ENCODE measurements around the gene UGT1A7. TPM values are rescaled to one million over a fixed set of nuclear protein-coding genes. Genes with fewer than 3 reads are reported as not detected.

UGT1A7 gene
- total RNA-seq, 4 donors from 2014 or later, result 4.6 TPM; not detected in 3

DNA sequence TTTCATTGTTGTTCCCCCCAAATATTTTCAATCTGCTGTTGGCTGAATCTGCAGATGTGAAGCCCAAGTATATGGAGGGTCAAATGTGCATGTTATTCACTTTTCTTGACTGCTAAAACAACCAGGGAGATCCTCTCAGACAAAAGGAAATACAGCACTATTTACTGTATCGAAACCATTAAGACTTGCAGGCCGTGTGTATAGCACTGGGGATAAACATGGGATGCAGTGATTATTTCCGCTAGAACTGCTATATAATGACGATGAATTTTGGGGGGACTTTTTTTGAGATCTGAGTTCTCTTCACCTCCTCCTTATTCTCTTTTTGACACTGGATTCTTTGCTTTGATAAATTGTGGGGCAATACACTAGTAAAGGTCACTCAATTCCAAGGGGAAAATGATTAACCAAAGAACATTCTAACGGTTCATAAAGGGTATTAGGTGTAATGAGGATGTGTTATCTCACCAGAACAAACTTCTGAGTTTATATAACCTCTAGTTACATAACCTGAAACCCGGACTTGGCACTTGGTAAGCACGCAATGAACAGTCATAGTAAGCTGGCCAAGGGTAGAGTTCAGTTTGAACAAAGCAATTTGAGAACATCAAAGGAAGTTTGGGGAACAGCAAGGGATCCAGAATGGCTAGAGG lies 74.9 kb downstream of the UGT1A7 start:
- H3K36me3 ChIP-seq, result no peaks in the 10 kb centered on the region

DNA sequence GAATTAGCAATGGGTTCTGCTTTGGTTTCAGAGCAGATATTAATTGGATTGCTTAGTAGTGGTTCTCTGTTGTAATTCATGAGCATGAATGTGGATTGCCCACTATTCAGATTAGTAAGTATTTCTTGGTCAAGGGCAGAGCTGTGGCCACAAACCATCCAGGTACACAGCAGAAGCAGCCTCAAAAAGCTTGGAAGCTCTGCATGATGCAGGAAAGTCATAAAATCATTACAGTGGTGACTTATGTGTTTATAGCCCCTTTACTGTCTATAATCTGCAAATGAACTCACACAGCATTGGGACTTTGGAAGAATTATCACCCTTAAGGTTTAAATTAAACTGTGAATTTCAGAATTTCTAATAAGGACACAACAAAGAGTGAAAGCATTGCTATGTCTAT lies 76.4 kb downstream of the UGT1A7 start:
- H3K9me3 ChIP-seq, result no peaks in the 10 kb centered on the region
- no peaks in the 10 kb centered on the region for H3K4me1 ChIP-seq
- H3K36me3 ChIP-seq, result no peaks in the 10 kb centered on the region
- no peak overlapping the region for H3K27ac ChIP-seq
- H3K4me3 ChIP-seq, result no peak overlapping the region
- no peaks in the 10 kb centered on the region for H3K27me3 ChIP-seq
- no peak for ATAC-seq
- no peak for TF ChIP-seq POLR2A (IDR thresholded peaks at IDR 0.05)
- TF ChIP-seq, protein P1, sequence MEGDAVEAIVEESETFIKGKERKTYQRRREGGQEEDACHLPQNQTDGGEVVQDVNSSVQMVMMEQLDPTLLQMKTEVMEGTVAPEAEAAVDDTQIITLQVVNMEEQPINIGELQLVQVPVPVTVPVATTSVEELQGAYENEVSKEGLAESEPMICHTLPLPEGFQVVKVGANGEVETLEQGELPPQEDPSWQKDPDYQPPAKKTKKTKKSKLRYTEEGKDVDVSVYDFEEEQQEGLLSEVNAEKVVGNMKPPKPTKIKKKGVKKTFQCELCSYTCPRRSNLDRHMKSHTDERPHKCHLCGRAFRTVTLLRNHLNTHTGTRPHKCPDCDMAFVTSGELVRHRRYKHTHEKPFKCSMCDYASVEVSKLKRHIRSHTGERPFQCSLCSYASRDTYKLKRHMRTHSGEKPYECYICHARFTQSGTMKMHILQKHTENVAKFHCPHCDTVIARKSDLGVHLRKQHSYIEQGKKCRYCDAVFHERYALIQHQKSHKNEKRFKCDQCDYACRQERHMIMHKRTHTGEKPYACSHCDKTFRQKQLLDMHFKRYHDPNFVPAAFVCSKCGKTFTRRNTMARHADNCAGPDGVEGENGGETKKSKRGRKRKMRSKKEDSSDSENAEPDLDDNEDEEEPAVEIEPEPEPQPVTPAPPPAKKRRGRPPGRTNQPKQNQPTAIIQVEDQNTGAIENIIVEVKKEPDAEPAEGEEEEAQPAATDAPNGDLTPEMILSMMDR (IDR thresholded peaks at IDR 0.05), result no peak
- no peak for TF ChIP-seq EP300 (IDR thresholded peaks at IDR 0.05)
- TF ChIP-seq POLR2AphosphoS5 (IDR thresholded peaks at IDR 0.05), result no peak

More for the DNA sequence above, 74.9 kb downstream of the UGT1A7 start:
- no peaks in the 10 kb centered on the region for H3K4me1 ChIP-seq
- no peaks in the 10 kb centered on the region for H3K27me3 ChIP-seq
- H3K9me3 ChIP-seq, result no peaks in the 10 kb centered on the region
- no peak overlapping the region for H3K27ac ChIP-seq
- no peak for ATAC-seq
- WGBS, 2 donors (ENCODE audit: low coverage in 1 of 2), result 65 to 76% methylated on average over 5 to 7 of the region's 7 CpGs
- H3K4me3 ChIP-seq, result no peak overlapping the region
- TF ChIP-seq EP300 (IDR thresholded peaks at IDR 0.05) (no peak), POLR2AphosphoS5 (IDR thresholded peaks at IDR 0.05) (no peak), POLR2A (IDR thresholded peaks at IDR 0.05) (no peak)
- TF ChIP-seq, protein P1 (IDR thresholded peaks at IDR 0.05), result no peak

- Histone ChIP-seq H3K4me3 (no peak overlapping the region), H3K36me3 (no peaks in the 10 kb centered on the region), H3K9me3 (no peaks in the 10 kb centered on the region), H3K4me1 (no peaks in the 10 kb centered on the region), H3K27ac (no peak overlapping the region), H3K27me3 (no peaks in the 10 kb centered on the region)
- ATAC-seq, result no peak
- WGBS, 2 donors (ENCODE audit: low coverage in 1 of 2), result 85% methylated on average over 2 of the region's 2 CpGs; no CpG with 5 or more reads in 1 of the 2 donors
- TF ChIP-seq POLR2A (IDR thresholded peaks at IDR 0.05) (no peak), EP300 (IDR thresholded peaks at IDR 0.05) (no peak), POLR2AphosphoS5 (IDR thresholded peaks at IDR 0.05) (no peak)
- TF ChIP-seq, protein P1 (IDR thresholded peaks at IDR 0.05), result no peak
These were observed 77.1 kb downstream of the UGT1A7 start for GRCh38 chr2:233758849-233759248.

GRCh38 chr2:233760043-233760442 lies 78.3 kb downstream of the UGT1A7 start, which contains the start of gene UGT1A1:
UGT1A1 (plus strand) TSS chr2:233760270; CDS start chr2:233760288, 18 bp downstream.
- WGBS, 2 donors (ENCODE audit: low coverage in 1 of 2), result 97 to 100% methylated on average over 1 to 6 of the region's 6 CpGs
- ATAC-seq, result no peak
- Histone ChIP-seq H3K4me3 (no peak within 1 kb of the TSS), H3K36me3 (no peaks in the 10 kb centered on the region), H3K4me1 (no peaks in the 10 kb centered on the region), H3K27me3 (peaks cover 9% of the 10 kb centered on the region), H3K27ac (no peak within 1 kb of the TSS), H3K9me3 (no peaks in the 10 kb centered on the region)
- TF ChIP-seq EP300 (IDR thresholded peaks at IDR 0.05) (no peak), POLR2A (IDR thresholded peaks at IDR 0.05) (no peak), POLR2AphosphoS5 (IDR thresholded peaks at IDR 0.05) (no peak)
- TF ChIP-seq, protein P1 (IDR thresholded peaks at IDR 0.05), result no peak
